Activated CD4-positive, alpha-beta memory T cell treated with anti-CD3 and anti-CD28 coated beads for 36 hours (primary cell): ENCODE results near the gene THUMPD2. TPM values are rescaled to one million over a fixed set of nuclear protein-coding genes. Genes with fewer than 3 reads are reported as not detected.

ENCODE experiments used
- CTCF ChIA-PET: fragments of 350-600 bp; sonication (Branson Sonifier 250); formaldehyde crosslinking; loops from one replicate; lab custom pipeline; 2021; ENCODE audit warnings: antibody characterized with exemption, inconsistent platforms; lab: Charles Lee
- POLR2A ChIA-PET: fragments of 350-600 bp; sonication (Branson Sonifier 250); formaldehyde crosslinking; loops from one replicate; lab custom pipeline; 2021; ENCODE audit warnings: antibody characterized with exemption; lab: Charles Lee
- DNase-seq: peaks from one replicate; pipeline ENCODE4 v3.0.0-alpha.2; 2020
- H3K27ac Mint-ChIP-seq: one replicate; pipeline ENCODE4 v1.8.0; 2021; ENCODE audit warnings: mixed read lengths
- H3K27me3 Mint-ChIP-seq: one replicate; pipeline ENCODE4 v1.8.0; 2021; ENCODE audit warnings: mixed read lengths
- H3K36me3 Mint-ChIP-seq: one replicate; pipeline ENCODE4 v1.8.0; 2021; ENCODE audit warnings: mixed read lengths
- H3K4me1 Mint-ChIP-seq: one replicate; pipeline ENCODE4 v1.8.0; 2021; ENCODE audit warnings: low read depth, mixed read lengths
- H3K4me3 Mint-ChIP-seq: one replicate; pipeline ENCODE4 v1.8.0; 2021; ENCODE audit warnings: mild to moderate bottlenecking, mixed read lengths
- H3K9me3 Mint-ChIP-seq: one replicate; pipeline ENCODE4 v1.8.0; 2021; ENCODE audit warnings: mixed read lengths
- intact Hi-C: fragments of 100-400 bp; cut with micrococcal nuclease; formaldehyde crosslinking; loops from one replicate; pipeline ENCODE4 v1.15.1; 2023
- total RNA-seq, 2 experiments: library from RNA; stranded (reverse); gene quantifications; one replicate each; pipeline ENCODE4 v1.2.3, GENCODE V29; 2021

The THUMPD2 gene
- total RNA-seq, 2 experiments from 2014 or later = 10.6 to 11.5 TPM

DNA sequence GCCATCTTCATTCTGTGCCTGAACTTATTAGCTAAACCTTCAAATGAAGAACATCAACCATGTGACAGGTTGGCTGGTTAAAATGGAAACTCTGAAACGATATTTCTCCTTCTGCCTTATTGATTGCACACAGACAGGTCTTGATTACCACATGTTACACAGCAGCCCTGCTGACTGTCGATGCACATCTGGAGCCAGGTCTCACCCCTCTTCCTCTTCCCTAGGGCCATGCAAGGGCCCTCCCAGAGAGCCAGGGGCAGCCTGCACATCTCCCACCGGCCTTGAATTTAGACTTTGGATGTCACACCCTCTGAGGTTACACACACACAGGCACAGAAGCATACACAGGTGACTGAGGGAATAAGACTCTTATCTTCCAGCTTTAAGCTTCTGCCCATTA lies 68.3 kb downstream of the THUMPD2 start:
- Mint-ChIP-seq H3K4me3 (no peak overlapping the region), H3K27me3 (peaks cover 11% of the 10 kb centered on the region), H3K36me3 (no peaks in the 10 kb centered on the region), H3K27ac (no peak overlapping the region), H3K4me1 (no peaks in the 10 kb centered on the region), H3K9me3 (no peaks in the 10 kb centered on the region)
- no peak for DNase-seq
- intact Hi-C loops = no loop called here
- POLR2A ChIA-PET = no interaction called here
- CTCF ChIA-PET = no interaction called here

DNA sequence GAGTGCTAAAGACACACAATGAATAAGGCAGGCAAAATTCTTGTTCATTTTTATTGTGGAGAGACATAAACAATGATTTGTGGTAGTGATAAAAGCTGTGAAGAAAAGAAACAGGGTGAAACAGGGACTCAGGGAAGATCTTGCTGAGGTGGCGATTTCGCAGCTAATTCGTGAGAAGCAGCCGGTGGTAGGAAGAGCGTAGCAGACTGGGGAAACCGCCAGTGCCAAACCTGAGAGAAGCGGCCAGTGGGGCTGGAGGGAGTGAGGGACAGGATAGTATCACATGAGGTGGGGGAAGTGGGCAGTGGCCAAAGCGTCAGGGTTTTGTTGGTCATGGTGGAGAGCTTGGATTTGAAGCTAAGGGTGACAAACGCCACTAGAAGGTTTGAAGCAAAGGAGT lies 71.1 kb downstream of the THUMPD2 start:
- DNase-seq = no peak
- H3K27ac Mint-ChIP-seq = no peak overlapping the region
- ChIA-PET CTCF (interaction anchor here (0.8 kb wide), 1 partner anchor 329 kb away, joined by 3 read pairs; no protein-coding TSS in a partner anchor), POLR2A (no interaction called here)
- no peaks in the 10 kb centered on the region for H3K9me3 Mint-ChIP-seq
- intact Hi-C loops = no loop called here
- no peaks in the 10 kb centered on the region for H3K36me3 Mint-ChIP-seq
- no peaks in the 10 kb centered on the region for H3K4me1 Mint-ChIP-seq
- H3K4me3 Mint-ChIP-seq = no peak overlapping the region
- H3K27me3 Mint-ChIP-seq = peaks cover 19% of the 10 kb centered on the region

DNA sequence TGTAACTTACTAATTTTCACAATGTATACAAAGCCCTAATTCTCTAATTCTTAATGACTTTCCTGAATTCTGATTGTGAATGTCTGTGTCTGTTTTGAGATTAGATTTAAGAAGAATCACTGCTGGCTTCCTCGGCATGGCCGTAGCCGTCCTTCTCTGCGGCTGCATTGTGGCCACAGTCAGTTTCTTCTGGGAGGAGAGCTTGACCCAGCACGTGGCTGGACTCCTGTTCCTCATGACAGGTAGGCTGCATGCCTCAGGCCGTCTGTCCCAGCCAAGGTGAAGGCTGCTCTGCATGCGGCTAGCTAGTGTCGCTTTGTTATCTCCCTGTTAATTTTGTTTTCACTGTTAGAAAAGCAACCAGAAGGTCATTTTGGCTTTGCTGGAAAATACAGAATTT lies 72.1 kb downstream of the THUMPD2 start:
- no peak overlapping the region for H3K27ac Mint-ChIP-seq

DNA sequence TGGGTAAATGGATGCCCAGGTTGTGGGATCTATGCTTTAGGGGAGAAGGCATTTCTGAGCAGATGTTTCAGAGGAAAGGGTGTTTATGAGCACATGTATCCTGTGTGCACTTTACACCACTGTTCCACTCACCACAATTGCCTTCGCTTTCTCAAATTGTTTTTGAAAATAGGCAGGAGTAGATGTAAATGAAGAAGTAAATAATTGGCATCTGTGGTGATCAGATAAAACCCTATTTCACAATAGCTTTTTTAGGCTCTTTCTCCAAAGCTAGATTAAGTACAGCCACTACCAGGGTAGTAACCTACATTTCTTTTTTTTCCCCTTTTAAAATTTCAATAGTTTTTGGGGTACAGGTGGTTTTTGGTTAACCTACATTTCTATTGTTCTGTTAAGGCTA lies 72.7 kb downstream of the THUMPD2 start:
- no peaks in the 10 kb centered on the region for H3K36me3 Mint-ChIP-seq
- ChIA-PET CTCF (no interaction called here), POLR2A (no interaction called here)
- no peak overlapping the region for H3K4me3 Mint-ChIP-seq
- no peak for DNase-seq
- peaks cover 19% of the 10 kb centered on the region for H3K27me3 Mint-ChIP-seq
- intact Hi-C loops = no loop called here
- H3K9me3 Mint-ChIP-seq = peaks cover 11% of the 10 kb centered on the region
- no peaks in the 10 kb centered on the region for H3K4me1 Mint-ChIP-seq
- H3K27ac Mint-ChIP-seq = no peak overlapping the region

More for the DNA sequence above, 72.1 kb downstream of the THUMPD2 start:
- H3K9me3 Mint-ChIP-seq = peaks cover 4% of the 10 kb centered on the region
- H3K4me3 Mint-ChIP-seq = no peak overlapping the region
- DNase-seq = no peak
- CTCF ChIA-PET = interaction anchor here (0.6 kb wide), 1 partner anchor 288 kb away, joined by 4 read pairs; no protein-coding TSS in a partner anchor
- intact Hi-C loops = no loop called here
- no peaks in the 10 kb centered on the region for H3K4me1 Mint-ChIP-seq
- POLR2A ChIA-PET = no interaction called here
- no peaks in the 10 kb centered on the region for H3K36me3 Mint-ChIP-seq
- H3K27me3 Mint-ChIP-seq = peaks cover 19% of the 10 kb centered on the region

DNA sequence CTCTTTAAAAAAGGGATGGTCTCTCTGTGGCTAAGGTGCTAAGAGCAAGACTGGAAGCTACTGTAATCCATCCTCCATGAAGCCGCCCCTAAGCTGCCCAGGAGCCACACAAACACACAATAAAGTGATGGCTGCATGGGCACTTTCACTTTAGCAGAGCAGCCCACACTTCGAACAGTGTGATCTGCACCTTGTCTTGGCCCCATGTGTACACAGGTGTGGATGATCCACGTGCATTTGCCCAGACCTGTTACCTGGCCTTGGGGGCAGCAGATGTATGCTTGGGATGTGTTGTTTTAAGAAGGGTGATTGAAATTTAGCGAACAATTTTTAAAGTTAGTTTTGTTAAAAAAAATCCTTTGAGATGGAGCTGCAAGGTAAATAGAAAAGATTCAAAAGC lies 73.4 kb downstream of the THUMPD2 start:
- CTCF ChIA-PET = no interaction called here
- Mint-ChIP-seq H3K9me3 (peaks cover 17% of the 10 kb centered on the region), H3K36me3 (no peaks in the 10 kb centered on the region), H3K4me1 (no peaks in the 10 kb centered on the region), H3K27ac (no peak overlapping the region), H3K27me3 (peaks cover 16% of the 10 kb centered on the region), H3K4me3 (no peak overlapping the region)
- POLR2A ChIA-PET = no interaction called here
- DNase-seq = no peak
- intact Hi-C loops = no loop called here

DNA sequence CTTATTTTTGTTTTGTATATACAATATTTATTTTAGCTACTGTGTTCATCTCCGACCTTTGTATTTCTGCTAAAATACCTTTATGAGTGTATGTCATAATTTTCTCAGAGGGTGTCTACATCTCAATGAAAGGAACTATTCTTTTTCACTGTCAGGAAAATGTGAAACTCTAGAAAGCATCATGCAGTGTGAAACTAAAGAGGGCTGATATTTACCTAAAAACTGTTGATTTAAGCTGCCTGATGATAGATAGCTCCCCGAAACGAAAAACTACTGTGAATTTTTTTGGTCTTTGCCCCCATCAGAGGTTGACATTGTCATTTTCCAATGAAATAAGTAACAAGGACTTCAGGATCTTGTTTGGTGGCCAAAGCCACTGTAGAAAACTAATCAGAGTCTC lies 74.5 kb downstream of the THUMPD2 start:
- Mint-ChIP-seq H3K27ac (no peak overlapping the region), H3K9me3 (peaks cover 21% of the 10 kb centered on the region), H3K36me3 (no peaks in the 10 kb centered on the region), H3K4me3 (no peak overlapping the region), H3K27me3 (peaks cover 18% of the 10 kb centered on the region), H3K4me1 (no peaks in the 10 kb centered on the region)
- ChIA-PET POLR2A (no interaction called here), CTCF (interaction anchor here (0.7 to 1.1 kb wide), 2 partner anchors 8 to 107 kb away, joined by 3 read pairs; no protein-coding TSS in a partner anchor)
- DNase-seq = no peak
- intact Hi-C loops = no loop called here

DNA sequence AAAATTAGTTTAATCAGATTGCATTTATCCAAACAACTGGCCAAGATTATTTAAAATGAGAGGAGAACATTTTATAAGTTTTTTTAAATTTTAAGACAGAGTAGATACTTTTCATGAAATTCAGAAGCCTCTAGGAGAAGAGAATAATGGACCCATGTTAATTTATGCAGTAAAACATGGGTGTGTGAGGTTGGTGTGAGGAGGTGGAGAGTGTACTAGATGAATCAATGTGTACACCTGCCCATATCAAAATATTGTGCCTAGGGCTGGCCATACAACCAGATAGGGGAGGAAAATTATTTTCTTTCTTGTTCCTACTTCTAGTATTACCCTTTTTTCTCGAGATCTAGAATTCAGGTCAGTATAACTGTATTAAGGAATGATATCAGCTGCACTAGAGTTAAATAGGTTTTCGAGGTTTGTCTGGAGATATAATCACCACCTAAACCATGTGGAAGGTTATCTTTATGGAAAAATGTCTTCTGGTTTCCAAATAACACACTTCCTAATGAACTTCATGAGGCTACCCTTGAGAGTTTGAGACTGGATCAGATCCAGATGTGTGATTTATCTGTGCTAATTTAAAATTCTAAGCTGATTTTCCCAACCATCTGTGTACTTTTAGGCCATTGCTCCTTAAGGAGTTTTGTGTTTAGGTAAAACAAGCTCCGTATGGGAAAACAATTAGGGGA lies 75.7 kb downstream of the THUMPD2 start:
- Mint-ChIP-seq H3K27me3 (peaks cover 20% of the 10 kb centered on the region), H3K4me1 (no peaks in the 10 kb centered on the region), H3K27ac (no peak overlapping the region), H3K36me3 (no peaks in the 10 kb centered on the region), H3K9me3 (peaks cover 21% of the 10 kb centered on the region), H3K4me3 (no peak overlapping the region)
- intact Hi-C loops = no loop called here
- DNase-seq = no peak
- POLR2A ChIA-PET = no interaction called here
- CTCF ChIA-PET = no interaction called here

DNA sequence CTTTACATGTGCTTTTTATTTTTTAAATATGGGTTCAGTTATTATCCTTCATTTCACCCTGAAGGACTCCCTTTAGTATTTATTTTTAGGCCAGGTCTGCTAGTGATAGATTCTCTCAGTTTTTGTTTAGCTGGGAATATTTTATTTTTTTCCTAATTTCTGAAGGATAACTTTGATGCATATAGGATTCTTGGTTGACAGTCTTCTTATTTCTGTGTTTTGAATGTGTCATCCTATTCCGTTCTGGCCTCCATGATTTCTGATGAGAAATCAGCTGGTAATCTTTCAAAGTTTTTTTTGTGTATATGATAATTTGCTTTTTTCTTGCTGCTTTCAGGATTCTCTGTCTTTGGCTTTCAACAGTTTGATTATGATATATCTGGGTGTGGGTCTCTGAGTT lies 77.9 kb downstream of the THUMPD2 start:
- ChIA-PET CTCF (no interaction called here), POLR2A (no interaction called here)
- Mint-ChIP-seq H3K9me3 (peaks cover 21% of the 10 kb centered on the region), H3K4me3 (no peak overlapping the region), H3K4me1 (no peaks in the 10 kb centered on the region), H3K27ac (no peak overlapping the region), H3K36me3 (no peaks in the 10 kb centered on the region), H3K27me3 (peaks cover 15% of the 10 kb centered on the region)
- DNase-seq = no peak
- intact Hi-C loops = no loop called here

DNA sequence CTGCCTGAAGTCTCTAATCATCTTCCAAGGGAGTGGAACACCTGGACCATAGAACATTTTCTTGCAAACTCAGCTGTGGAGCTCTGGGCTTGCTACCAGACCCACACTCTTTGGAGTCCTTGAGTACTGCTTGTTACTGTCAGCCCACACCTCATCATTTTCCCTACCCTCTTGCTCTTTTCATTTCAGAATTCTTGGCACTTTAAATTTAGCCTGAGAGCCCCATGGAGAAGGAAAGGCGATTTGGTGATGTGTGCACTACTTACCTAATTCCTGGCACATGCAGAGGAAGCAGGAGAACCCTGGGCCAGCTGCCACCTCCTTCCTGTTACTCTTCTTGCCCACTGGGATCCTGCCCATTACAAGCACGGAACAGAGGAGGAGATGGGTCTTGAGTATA lies 81.6 kb downstream of the THUMPD2 start:
- Mint-ChIP-seq H3K27me3 (peaks cover 14% of the 10 kb centered on the region), H3K4me1 (no peaks in the 10 kb centered on the region), H3K4me3 (no peak overlapping the region), H3K36me3 (no peaks in the 10 kb centered on the region), H3K9me3 (peaks cover 21% of the 10 kb centered on the region), H3K27ac (no peak overlapping the region)
- DNase-seq = no peak
- intact Hi-C loops = no loop called here
- CTCF ChIA-PET = interaction anchor here (0.7 to 0.8 kb wide), 2 partner anchors 35 to 318 kb away, joined by 3 read pairs; no protein-coding TSS in a partner anchor
- POLR2A ChIA-PET = no interaction called here

DNA sequence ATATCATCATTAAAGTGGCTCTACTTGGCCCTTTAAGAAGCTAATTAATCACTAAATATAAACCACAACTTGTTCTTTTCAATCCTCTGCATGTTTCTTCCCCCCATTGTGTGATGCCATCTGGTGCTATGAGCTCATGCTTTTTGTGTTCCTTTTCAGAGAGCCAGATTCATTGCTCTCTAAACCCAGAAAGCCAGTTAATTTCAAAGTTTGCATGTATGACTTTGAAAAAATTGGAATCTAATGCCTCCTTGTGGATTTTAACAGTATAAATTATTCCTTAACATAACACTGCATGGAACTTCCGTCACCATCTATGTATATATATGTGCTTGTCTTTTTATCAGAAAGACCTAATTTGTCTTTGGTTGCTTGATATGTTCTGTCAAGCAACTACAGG lies 82.2 kb downstream of the THUMPD2 start:
- intact Hi-C loops = no loop called here
- ChIA-PET POLR2A (no interaction called here), CTCF (interaction anchor here (0.8 to 1.2 kb wide), 2 partner anchors 8 to 36 kb away, joined by 3 read pairs; no protein-coding TSS in a partner anchor)
- Mint-ChIP-seq H3K9me3 (peaks cover 16% of the 10 kb centered on the region), H3K4me3 (no peak overlapping the region), H3K36me3 (no peaks in the 10 kb centered on the region), H3K27me3 (peaks cover 14% of the 10 kb centered on the region), H3K4me1 (no peaks in the 10 kb centered on the region), H3K27ac (no peak overlapping the region)
- no peak for DNase-seq

DNA sequence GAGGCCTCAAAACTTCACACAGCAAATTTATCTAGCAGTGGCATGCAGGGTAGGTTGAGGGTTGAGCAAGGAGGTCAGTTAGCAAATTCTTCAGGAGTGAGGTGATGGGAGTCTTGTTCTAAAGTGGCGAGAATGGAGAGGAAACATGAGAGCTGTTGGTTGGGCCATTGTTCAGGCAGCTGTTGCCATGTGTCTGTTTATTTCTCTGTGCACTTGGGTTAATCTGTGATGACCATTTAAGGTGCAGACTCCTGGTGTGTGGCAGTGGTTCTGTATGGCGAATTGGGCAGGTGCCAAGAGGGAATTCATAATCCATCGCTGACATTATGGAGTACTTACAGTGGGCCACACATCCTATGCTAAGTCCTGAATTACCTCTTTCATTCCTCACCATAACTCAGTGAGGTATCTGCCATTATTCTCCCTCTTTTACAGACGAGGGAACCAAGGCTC lies 82.9 kb downstream of the THUMPD2 start:
- H3K4me1 Mint-ChIP-seq = no peaks in the 10 kb centered on the region
- intact Hi-C loops = no loop called here
- H3K36me3 Mint-ChIP-seq = no peaks in the 10 kb centered on the region
- no peak overlapping the region for H3K4me3 Mint-ChIP-seq
- H3K9me3 Mint-ChIP-seq = peaks cover 10% of the 10 kb centered on the region
- H3K27ac Mint-ChIP-seq = no peak overlapping the region
- ChIA-PET CTCF (interaction anchor here (1.2 kb wide), 1 partner anchor 8 kb away, joined by 3 read pairs; no protein-coding TSS in a partner anchor), POLR2A (no interaction called here)
- no peak for DNase-seq
- H3K27me3 Mint-ChIP-seq = peaks cover 14% of the 10 kb centered on the region

DNA sequence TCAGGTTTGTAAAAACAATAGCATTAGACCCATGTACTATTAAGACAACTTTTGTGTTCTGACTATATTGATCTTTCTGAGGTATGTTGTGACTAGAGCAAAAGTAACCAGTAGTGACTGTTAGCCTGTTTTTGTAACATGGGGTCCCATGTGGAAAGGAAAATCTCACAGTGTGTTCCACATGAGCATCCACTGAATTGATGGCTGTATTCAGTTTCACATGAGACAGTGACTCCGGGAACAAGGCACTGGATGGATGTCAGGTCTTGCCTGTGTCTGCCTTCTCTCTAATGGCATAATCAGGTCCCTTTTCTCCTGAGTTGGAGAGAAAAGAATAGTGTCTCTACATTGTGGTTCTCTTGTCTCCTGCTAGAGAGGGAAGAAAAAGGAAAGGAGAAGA lies 85.8 kb downstream of the THUMPD2 start:
- POLR2A ChIA-PET = no interaction called here
- no peaks in the 10 kb centered on the region for H3K36me3 Mint-ChIP-seq
- H3K4me1 Mint-ChIP-seq = no peaks in the 10 kb centered on the region
- H3K27me3 Mint-ChIP-seq = peaks cover 17% of the 10 kb centered on the region
- no peak for DNase-seq
- peaks cover 6% of the 10 kb centered on the region for H3K9me3 Mint-ChIP-seq
- H3K4me3 Mint-ChIP-seq = no peak overlapping the region
- CTCF ChIA-PET = no interaction called here
- H3K27ac Mint-ChIP-seq = no peak overlapping the region
- intact Hi-C loops = no loop called here

DNA sequence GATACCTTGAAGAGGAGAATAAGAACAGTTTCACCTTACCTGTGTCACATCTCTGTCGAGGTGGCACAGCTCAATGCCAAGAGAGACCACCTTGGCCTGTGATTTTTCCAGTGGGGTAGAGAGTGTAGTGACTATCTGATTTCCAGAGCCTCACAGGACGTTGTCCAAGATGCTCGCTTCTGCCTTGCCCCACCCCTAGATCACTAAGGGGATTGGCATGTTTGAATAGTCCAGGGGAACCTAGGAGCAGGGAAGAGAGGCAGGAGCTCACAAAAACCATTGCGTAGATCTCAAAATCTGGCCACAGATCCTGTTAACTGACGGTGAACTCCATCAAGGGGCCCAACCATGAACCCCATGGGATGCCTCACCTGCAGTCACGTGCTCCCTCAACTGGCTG lies 89.2 kb downstream of the THUMPD2 start:
- ChIA-PET POLR2A (no interaction called here), CTCF (no interaction called here)
- Mint-ChIP-seq H3K27me3 (peaks cover 22% of the 10 kb centered on the region), H3K4me3 (no peak overlapping the region), H3K4me1 (no peaks in the 10 kb centered on the region), H3K27ac (no peak overlapping the region), H3K36me3 (no peaks in the 10 kb centered on the region), H3K9me3 (peaks cover 6% of the 10 kb centered on the region)
- intact Hi-C loops = no loop called here
- no peak for DNase-seq
